A673 (cell line): Measurements from ENCODE around the gene TK2. TPM values are rescaled to one million over a fixed set of nuclear protein-coding genes. Genes with fewer than 3 reads are reported as not detected.

Experiments
- BruUV-seq: library from RNA; stranded (reverse); fragments of 400-500 nt; replicated peaks from 2 replicates; lab custom pipeline; 2021; lab: Mats Ljungman, UMichigan
- CTCF ChIA-PET: fragments of 300-600 bp; sonication (Branson Sonifier 250); formaldehyde crosslinking; loops from one replicate; lab custom pipeline; 2022; ENCODE audit warnings: antibody characterized with exemption; lab: Charles Lee
- POLR2A ChIA-PET: fragments of 300-600 bp; sonication (Branson Sonifier 250); formaldehyde crosslinking; loops from one replicate; lab custom pipeline; 2022; ENCODE audit warnings: antibody characterized with exemption; ENCODE audit not compliant: low non-redundant PET; lab: Charles Lee
- DNase-seq: peaks from one replicate; pipeline ENCODE4 v3.0.0-alpha.2; 2015; ENCODE audit warnings: low spot score
- H3K27ac ChIP-seq: fragments of 200-600 bp; sonication (generic); 2 replicates; pipeline ENCODE4 v1.5.1; 2016; ENCODE audit warnings: mixed run types, low read depth, mild to moderate bottlenecking, mixed read lengths, antibody characterized with exemption, low read length; ENCODE audit not compliant: poor library complexity, severe bottlenecking
- H3K27me3 ChIP-seq: fragments of 200-600 bp; sonication (generic); replicated peaks from 2 replicates; pipeline ENCODE4 v1.6.1; 2017; ENCODE audit warnings: mixed run types, low read depth, mild to moderate bottlenecking, mixed read lengths, antibody characterized with exemption, low read length; ENCODE audit not compliant: insufficient read depth, poor library complexity
- H3K36me3 ChIP-seq: fragments of 200-600 bp; sonication (generic); 2 replicates; pipeline ENCODE4 v1.6.1; 2016; ENCODE audit warnings: mixed run types, mild to moderate bottlenecking, mixed read lengths, antibody characterized with exemption, low read length; ENCODE audit not compliant: insufficient read depth, poor library complexity, severe bottlenecking
- H3K4me1 ChIP-seq: fragments of 200-600 bp; sonication (generic); 2 replicates; pipeline ENCODE4 v1.6.1; 2017; ENCODE audit warnings: mixed run types, mild to moderate bottlenecking, mixed read lengths, antibody characterized with exemption, low read length; ENCODE audit not compliant: insufficient read depth, poor library complexity, severe bottlenecking
- H3K4me3 ChIP-seq: fragments of 200-600 bp; sonication (generic); 2 replicates; pipeline ENCODE4 v1.5.1; 2016; ENCODE audit warnings: low read depth, mixed run types, mild to moderate bottlenecking, mixed read lengths, low read length; ENCODE audit not compliant: poor library complexity, severe bottlenecking
- H3K9me3 ChIP-seq: fragments of 200-600 bp; sonication (generic); 2 replicates; pipeline ENCODE4 v1.6.1; 2016; ENCODE audit warnings: mixed run types, low read depth, mild to moderate bottlenecking, mixed read lengths, antibody characterized with exemption, low read length; ENCODE audit not compliant: poor library complexity, severe bottlenecking
- EZH2 ChIP-seq: fragments of 200-600 bp; sonication (generic); IDR thresholded peaks from 2 replicates; pipeline ENCODE4 v1.6.1; 2017; ENCODE audit warnings: borderline replicate concordance, low read depth, mild to moderate bottlenecking, mixed read lengths, antibody characterized with exemption, low read length; ENCODE audit not compliant: poor library complexity, severe bottlenecking
- intact Hi-C: fragments of 100-400 bp; cut with micrococcal nuclease; formaldehyde crosslinking; loops from one replicate; pipeline ENCODE4 v1.10.0; 2022; ENCODE audit not compliant: unreplicated experiment
- total RNA-seq: library from RNA; stranded (reverse); gene quantifications from 2 replicates; pipeline ENCODE4 v1.2.3, GENCODE V29; 2021
- TF ChIP-seq, protein P1 (sequence below): fragments of 300-800, 200-600 bp; sonication (generic); conservative IDR thresholded peaks from 2 replicates; pipeline ENCODE4 v1.5.1; 2017; ENCODE audit warnings: low read depth, mild to moderate bottlenecking, antibody characterized with exemption, low read length, moderate library complexity, mixed read lengths

The TK2 gene
- total RNA-seq, 1 experiment from 2014 or later, result 8.2 TPM

DNA sequence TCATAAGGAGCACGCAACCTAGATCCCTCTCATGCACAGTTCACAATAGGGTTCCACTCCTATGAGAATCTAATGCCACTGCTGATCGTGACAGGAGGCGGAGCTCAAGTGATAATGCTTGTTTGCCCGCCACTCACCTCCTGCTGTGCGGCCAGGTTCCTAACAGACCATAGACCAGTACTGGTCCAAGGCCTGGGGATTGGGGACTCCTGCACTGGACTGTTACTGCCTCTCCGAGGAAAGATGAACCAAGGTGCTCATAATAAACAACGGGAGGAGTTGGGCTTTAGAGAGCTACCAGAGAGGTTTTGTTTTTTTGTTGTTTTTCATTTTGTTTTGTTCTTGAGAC, 58.2 kb downstream of the TK2 start:
- CTCF ChIA-PET, result interaction anchor here (0.6 kb wide), 1 partner anchor 30 kb away, joined by 3 read pairs; no protein-coding TSS in a partner anchor
- intact Hi-C loops, result no loop called here
- BruUV-seq, result no TSS peak
- no peak overlapping the region for H3K4me3 ChIP-seq
- H3K9me3 ChIP-seq, result no peaks in the 10 kb centered on the region
- no peaks in the 10 kb centered on the region for H3K36me3 ChIP-seq
- no peaks in the 10 kb centered on the region for H3K4me1 ChIP-seq
- no peak overlapping the region for H3K27ac ChIP-seq
- H3K27me3 ChIP-seq, result no peaks in the 10 kb centered on the region
- TF ChIP-seq, protein P1, sequence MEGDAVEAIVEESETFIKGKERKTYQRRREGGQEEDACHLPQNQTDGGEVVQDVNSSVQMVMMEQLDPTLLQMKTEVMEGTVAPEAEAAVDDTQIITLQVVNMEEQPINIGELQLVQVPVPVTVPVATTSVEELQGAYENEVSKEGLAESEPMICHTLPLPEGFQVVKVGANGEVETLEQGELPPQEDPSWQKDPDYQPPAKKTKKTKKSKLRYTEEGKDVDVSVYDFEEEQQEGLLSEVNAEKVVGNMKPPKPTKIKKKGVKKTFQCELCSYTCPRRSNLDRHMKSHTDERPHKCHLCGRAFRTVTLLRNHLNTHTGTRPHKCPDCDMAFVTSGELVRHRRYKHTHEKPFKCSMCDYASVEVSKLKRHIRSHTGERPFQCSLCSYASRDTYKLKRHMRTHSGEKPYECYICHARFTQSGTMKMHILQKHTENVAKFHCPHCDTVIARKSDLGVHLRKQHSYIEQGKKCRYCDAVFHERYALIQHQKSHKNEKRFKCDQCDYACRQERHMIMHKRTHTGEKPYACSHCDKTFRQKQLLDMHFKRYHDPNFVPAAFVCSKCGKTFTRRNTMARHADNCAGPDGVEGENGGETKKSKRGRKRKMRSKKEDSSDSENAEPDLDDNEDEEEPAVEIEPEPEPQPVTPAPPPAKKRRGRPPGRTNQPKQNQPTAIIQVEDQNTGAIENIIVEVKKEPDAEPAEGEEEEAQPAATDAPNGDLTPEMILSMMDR, result no peak
- TF ChIP-seq EZH2, result no peak
- POLR2A ChIA-PET, result no interaction called here
- no peak for DNase-seq

DNA sequence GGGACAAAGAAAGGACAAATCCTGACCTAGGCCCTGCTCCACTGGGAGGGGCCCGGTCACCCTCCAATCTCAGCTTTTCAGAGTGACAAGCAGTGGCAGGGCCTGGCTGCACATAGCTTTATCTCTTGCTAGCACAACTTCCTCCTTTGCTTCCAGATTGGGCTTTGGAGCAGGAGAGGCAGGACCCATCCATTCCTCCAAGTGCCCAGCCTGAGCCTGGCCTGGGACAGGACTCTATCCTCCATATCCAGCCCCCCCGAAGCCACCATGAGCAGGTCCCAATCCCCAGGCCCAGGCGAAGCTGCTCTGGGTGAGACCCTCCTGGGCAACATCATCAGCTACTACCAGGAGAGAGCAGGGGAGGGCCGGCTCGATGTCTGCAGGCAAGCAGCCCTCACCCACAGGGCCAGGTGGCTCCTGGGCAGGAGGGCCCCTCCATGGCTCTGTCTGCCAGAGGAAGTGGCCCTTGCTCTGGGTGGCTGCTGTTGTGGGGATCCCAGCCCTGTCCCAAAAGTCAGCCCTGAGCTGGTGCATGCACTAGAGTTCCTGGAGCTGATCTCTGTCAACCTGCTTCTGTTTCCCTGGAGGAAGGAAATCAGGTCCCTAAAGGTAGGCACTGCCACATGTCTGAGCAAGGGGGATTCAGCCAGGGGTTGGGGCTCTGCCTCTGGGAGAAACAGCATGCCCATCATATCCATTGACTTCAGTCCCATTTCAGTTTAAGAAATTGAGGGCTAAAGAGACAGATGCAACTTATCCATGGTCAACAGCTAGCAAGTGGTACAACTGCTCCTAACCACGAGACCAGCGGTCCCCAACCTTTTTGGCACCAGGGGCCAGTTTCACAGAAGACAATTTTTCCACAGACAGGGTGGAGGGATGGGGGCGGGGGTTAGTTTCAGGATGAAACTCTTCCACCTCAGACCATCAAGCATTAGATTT, 58.9 kb downstream of the TK2 start:
- Histone ChIP-seq H3K36me3 (no peaks in the 10 kb centered on the region), H3K4me1 (no peaks in the 10 kb centered on the region), H3K27ac (no peak overlapping the region), H3K4me3 (no peak overlapping the region), H3K9me3 (no peaks in the 10 kb centered on the region), H3K27me3 (no peaks in the 10 kb centered on the region)
- intact Hi-C loops, result no loop called here
- no TSS peak for BruUV-seq
- TF ChIP-seq, protein P1, result no peak
- TF ChIP-seq EZH2, result no peak
- no peak for DNase-seq
- CTCF ChIA-PET, result interaction anchor here (0.6 kb wide), 1 partner anchor 29 kb away, joined by 3 read pairs; no protein-coding TSS in a partner anchor
- POLR2A ChIA-PET, result no interaction called here

DNA sequence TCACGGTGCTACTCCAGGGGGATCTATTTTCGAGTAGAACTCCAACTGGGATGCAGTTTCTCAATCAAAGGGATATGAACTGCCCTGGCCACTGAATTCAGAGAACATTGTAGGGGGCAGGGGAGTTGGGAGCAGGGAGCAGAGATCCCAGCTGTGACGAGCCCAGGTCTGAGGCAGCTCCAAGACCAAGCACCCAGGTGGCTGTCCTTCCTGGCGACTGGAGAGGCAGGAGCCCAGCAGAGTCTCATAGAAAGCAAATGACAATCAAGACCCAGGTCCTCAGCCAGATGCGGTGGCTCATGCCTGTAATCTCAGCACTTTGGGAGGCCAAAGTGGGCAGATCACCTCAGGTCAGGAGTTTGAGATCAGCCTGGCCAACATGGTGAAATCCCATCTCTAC, 60.1 kb downstream of the TK2 start:
- CTCF ChIA-PET, result interaction anchor here (0.7 kb wide), 1 partner anchor 18 kb away, joined by 8 read pairs; no protein-coding TSS in a partner anchor
- intact Hi-C loops, result no loop called here
- no peaks in the 10 kb centered on the region for H3K4me1 ChIP-seq
- no TSS peak for BruUV-seq
- DNase-seq, result no peak
- no peak for TF ChIP-seq EZH2
- TF ChIP-seq, protein P1, result no peak
- H3K27me3 ChIP-seq, result no peaks in the 10 kb centered on the region
- no peak overlapping the region for H3K4me3 ChIP-seq
- H3K36me3 ChIP-seq, result no peaks in the 10 kb centered on the region
- POLR2A ChIA-PET, result no interaction called here
- no peaks in the 10 kb centered on the region for H3K9me3 ChIP-seq
- H3K27ac ChIP-seq, result no peak overlapping the region
